Spinal cord (tissue), 10 donors: ENCODE results near the gene MAG. TPM values are rescaled to one million over a fixed set of nuclear protein-coding genes. Genes with fewer than 3 reads are reported as not detected.

ENCODE experiments used
- DNase-seq, 6 donors: peaks; one replicate each; pipeline versions ENCODE4 v3.0.0 to v3.0.0-alpha.2; 2013 to 2015; ENCODE audit warnings: low spot score in 6 of 6, low read depth in 4 of 6
- H3K27ac ChIP-seq: one replicate; pipeline ENCODE4 v1.5.1; 2013; ENCODE audit warnings: low read depth, low read length, control low read depth
- H3K27me3 ChIP-seq: one replicate; pipeline ENCODE4 v1.6.1; 2013; ENCODE audit warnings: low read length; ENCODE audit not compliant: control insufficient read depth, insufficient read depth
- H3K36me3 ChIP-seq: one replicate; pipeline ENCODE4 v1.6.1; 2013; ENCODE audit warnings: low read length; ENCODE audit not compliant: control insufficient read depth, insufficient read depth
- H3K4me1 ChIP-seq: one replicate; pipeline ENCODE4 v1.6.1; 2013; ENCODE audit warnings: low read length; ENCODE audit not compliant: control insufficient read depth, insufficient read depth
- H3K4me3 ChIP-seq: one replicate; pipeline ENCODE4 v1.5.1; 2013; ENCODE audit warnings: low read depth, low read length, control low read depth
- H3K9me3 ChIP-seq: one replicate; pipeline ENCODE4 v1.6.1; 2013; ENCODE audit warnings: low read length; ENCODE audit not compliant: control insufficient read depth, insufficient read depth
- WGBS: methylation state at CpG from one replicate; pipeline ENCODE4 v1.1.5; 2013; ENCODE audit warnings: missing lambda C conversion rate; ENCODE audit not compliant: insufficient coverage; 5-methylcytosine and 5-hydroxymethylcytosine counted together
- polyA plus RNA-seq, 2 donors: library from polyadenylated mRNA; unstranded; fragments of 120-200 nt; gene quantifications; one replicate each; pipeline ENCODE4 v1.2.1, GENCODE V29; 2013; ENCODE audit not compliant: insufficient read length in 2 of 2
- total RNA-seq, 2 donors: library from RNA; depleted of rRNA in 1 of 2; stranded (reverse); fragments of 120-200 nt in 1 of 2; fragments of >200 nt in 1 of 2; gene quantifications; one replicate each; pipeline versions ENCODE4 v1.2.3 to v1.2.4, GENCODE V29; 2013 to 2014
- donor health status: healthy.

The MAG gene
- total and polyA plus RNA-seq, 4 donors = 83.5 to 261 (median 232) TPM

DNA sequence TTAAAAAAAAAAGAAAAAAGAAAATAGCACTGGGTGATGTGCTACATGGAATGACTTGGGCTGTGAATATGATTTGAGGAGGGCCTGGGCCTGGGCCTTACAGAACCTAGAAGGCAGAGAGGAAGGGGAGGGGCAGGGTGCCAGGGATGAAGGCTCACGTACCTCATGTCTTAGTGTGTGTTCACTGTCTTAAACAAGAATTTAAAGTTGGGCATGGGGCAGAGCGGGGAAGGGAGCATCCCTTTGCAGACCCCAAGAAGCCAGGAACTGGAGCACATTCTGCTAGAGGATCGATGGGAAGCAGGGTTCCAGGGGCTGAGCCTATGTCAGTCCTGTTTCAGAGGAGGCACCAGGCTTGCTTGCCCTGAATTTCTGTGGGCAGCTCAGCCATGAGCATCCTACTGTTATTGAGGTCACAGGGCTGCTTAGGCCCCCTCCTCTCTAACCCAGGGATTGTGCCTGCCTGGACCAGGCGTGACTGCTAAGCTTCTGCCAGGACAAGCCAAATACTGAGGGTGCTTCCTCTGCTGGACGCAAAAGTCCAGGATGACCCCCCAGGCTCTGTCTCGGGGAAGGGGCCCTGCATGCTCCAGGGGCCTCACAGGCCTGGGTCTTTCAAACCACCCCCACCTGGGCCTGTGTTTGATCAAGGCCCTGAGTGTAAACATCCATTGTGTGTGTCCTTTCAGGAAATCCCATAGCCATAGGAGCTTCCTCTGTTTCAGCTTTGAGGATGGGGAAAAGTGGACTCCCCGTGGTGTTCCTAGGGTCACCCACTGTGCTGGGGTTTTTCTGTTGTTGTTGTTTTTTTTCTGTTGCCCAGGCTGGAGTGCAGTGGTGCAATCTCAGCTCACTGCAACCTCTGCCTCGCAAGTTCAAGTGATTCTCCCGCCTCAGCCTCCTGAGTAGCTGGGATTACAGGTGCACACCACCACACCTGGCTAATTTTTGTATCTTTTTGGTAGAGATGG lies 38.4 kb upstream of the MAG start:
- Histone ChIP-seq H3K4me3 (no peak overlapping the region), H3K9me3 (no peaks in the 10 kb centered on the region), H3K4me1 (peaks cover 13% of the 10 kb centered on the region), H3K27ac (no peak overlapping the region), H3K27me3 (peaks cover 18% of the 10 kb centered on the region), H3K36me3 (no peaks in the 10 kb centered on the region)
- 85% methylated on average over 9 of the region's 9 CpGs for WGBS
- no peak for DNase-seq

DNA sequence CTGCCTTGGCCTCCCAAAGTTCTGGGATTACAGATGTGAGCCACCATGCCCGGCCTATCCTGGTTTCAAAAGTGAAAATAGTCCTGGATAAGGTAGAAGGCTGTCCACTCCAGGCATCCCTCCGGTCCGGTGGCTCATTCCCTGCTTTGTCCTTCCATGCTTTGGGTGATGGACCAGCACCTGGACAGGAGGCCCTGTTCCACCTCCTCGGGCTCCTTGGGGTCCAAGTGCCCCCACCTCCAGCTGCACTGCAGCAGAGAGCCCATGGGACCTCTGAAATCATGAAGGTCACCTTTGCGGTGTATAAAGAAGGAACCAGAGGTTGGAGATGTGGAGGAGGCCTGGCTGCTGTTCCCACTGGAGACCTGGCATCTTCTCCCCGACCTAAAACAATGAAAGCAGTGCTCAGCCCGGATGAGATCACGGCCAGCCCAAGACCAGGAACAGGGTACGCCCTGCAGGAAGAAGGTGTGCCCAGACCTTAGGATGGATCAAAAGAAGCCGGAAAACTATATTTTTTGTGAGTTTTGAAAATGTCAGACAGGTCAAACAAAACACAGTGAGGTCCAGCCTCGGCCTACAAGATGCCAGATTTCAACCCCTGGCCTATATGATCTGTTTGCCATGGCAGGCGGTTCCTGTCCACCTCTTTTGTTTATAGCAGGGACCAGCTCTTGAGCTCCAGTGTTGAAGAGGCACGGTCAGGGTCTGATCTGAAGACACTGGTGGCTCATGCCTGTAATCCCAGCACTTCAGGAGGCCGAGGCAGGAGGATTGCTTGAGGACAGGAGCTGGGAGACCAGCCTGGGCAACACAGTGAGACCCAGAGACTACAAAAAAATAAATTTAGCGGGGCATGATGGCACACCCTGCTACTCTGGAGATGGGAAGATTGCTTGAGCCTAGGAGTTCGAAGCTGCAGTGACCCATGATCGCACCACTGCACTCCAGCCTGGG lies 37.3 kb upstream of the MAG start:
- no peaks in the 10 kb centered on the region for H3K36me3 ChIP-seq
- H3K9me3 ChIP-seq = no peaks in the 10 kb centered on the region
- DNase-seq = no peak
- WGBS = 96% methylated on average over 17 of the region's 17 CpGs
- no peak overlapping the region for H3K4me3 ChIP-seq
- H3K27me3 ChIP-seq = peaks cover 8% of the 10 kb centered on the region
- peaks cover 7% of the 10 kb centered on the region for H3K4me1 ChIP-seq
- no peak overlapping the region for H3K27ac ChIP-seq

DNA sequence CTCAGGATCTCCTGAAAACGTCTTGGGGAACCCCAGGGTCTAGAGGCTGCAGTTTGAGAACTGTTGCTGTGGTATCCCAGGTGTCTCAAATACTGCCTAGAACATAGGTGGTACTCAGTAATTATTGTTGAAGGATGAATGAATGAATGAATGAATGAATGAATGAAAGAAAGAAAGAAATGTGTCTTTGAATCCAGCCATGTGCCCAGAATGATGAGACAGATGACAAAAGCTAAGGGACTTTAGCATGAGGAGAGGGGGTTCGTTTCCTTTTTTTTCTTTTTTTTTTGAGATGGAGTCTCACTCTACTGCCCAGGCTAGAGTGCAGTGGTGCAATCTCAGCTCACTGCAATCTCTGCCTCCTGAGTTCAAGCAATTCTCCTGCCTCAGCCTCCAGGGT lies 35.4 kb upstream of the MAG start:
- no peak overlapping the region for H3K4me3 ChIP-seq
- no peaks in the 10 kb centered on the region for H3K27me3 ChIP-seq
- no peaks in the 10 kb centered on the region for H3K36me3 ChIP-seq
- H3K27ac ChIP-seq = no peak overlapping the region
- 67% methylated on average over 1 of the region's 2 CpGs for WGBS
- DNase-seq = no peak
- peaks cover 7% of the 10 kb centered on the region for H3K4me1 ChIP-seq
- no peaks in the 10 kb centered on the region for H3K9me3 ChIP-seq

DNA sequence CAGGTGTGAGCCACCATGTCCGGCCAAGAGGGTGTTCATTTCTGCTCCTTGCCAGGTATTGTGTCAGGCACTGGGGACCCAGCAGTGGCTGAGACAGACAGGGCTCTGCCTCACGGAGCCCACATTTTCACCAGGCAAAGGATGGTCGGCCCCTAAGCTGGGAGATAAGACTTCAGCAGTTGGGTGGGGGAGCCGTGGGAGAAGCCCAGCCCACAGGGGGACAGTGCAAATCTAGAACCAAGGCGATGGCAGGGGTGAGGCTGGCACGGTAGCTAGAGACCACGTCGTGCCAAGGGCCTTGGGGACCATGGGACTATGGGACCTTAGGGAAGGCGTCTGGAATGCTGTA lies 34.9 kb upstream of the MAG start:
- WGBS = 83% methylated on average over 8 of the region's 9 CpGs
- Histone ChIP-seq H3K27me3 (no peaks in the 10 kb centered on the region), H3K4me1 (peaks cover 12% of the 10 kb centered on the region), H3K9me3 (no peaks in the 10 kb centered on the region), H3K4me3 (no peak overlapping the region), H3K27ac (no peak overlapping the region), H3K36me3 (no peaks in the 10 kb centered on the region)
- no peak for DNase-seq

DNA sequence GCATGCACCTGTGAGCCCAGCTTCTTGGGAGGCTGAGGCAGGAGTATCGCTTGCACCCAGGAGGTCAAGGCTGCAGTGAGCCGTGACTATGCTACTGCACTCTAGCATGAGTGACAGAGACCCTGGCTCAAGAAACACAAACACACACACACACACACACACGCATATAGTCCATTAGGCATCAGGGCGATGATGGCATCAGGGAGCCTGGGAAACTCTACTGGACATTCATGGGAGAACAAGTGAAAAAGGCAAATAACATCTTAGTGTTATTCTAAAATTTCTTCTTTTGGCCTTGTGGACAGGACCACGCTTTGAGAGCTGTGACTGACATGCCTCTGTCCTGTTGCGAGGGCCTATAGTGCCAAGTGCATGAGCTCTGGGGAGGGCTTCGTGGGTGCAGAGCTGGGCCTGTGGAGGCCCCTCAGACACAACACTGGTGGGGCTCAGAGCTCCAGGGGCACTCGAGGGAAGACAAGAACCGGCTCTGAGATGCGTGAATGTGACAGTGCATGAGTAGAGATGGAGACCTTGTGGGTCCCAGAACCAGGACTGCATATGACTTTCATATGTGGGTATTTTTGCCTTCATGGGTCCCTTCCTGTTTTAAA lies 31.2 kb upstream of the MAG start:
- Histone ChIP-seq H3K27ac (no peak overlapping the region), H3K36me3 (peaks cover 4% of the 10 kb centered on the region), H3K9me3 (no peaks in the 10 kb centered on the region), H3K27me3 (no peaks in the 10 kb centered on the region), H3K4me3 (no peak overlapping the region), H3K4me1 (peaks cover 17% of the 10 kb centered on the region)
- 76% methylated on average over 8 of the region's 10 CpGs for WGBS
- DNase-seq = no peak

DNA sequence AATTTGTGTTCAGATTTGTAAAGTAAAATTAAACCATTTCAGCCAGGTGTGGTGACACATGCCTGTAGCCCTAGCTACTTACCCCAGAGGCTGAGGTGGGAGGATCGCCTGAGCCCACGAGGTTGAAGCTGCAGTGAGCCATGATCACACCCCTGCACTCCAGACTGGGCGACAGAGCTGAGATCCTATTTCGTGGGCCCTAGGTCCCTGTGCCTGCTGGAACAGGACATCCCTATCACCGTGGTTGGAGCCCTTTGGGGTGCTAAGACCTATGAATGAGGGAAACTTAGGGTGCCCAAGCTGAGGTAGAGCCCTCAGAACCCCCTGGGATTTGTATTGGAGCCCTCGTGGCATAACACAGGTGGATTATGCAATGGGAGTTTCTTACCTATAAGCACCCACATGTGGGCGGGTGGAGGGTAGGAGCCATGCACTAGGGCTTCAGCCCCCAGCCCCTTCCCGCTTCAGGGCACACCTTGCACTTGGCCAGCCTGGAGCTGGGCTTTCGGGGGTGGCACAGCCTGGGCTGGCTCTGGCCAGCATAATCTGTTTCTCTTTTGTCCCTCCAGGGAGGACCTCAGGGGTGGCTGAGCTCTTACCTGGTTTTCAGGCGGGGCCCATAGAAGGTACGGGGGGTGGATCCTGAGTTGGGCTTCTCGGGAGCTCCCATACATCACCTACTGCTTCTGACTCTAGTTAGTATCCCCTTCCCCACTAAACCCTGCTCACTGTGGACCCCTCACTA lies 30.4 kb upstream of the MAG start:
- H3K36me3 ChIP-seq = peaks cover 10% of the 10 kb centered on the region
- DNase-seq = no peak
- H3K4me3 ChIP-seq = no peak overlapping the region
- H3K9me3 ChIP-seq = no peaks in the 10 kb centered on the region
- H3K27ac ChIP-seq = no peak overlapping the region
- whole genome bisulfite sequencing = 83% methylated on average over 7 of the region's 12 CpGs
- peaks cover 24% of the 10 kb centered on the region for H3K4me1 ChIP-seq
- no peaks in the 10 kb centered on the region for H3K27me3 ChIP-seq

DNA sequence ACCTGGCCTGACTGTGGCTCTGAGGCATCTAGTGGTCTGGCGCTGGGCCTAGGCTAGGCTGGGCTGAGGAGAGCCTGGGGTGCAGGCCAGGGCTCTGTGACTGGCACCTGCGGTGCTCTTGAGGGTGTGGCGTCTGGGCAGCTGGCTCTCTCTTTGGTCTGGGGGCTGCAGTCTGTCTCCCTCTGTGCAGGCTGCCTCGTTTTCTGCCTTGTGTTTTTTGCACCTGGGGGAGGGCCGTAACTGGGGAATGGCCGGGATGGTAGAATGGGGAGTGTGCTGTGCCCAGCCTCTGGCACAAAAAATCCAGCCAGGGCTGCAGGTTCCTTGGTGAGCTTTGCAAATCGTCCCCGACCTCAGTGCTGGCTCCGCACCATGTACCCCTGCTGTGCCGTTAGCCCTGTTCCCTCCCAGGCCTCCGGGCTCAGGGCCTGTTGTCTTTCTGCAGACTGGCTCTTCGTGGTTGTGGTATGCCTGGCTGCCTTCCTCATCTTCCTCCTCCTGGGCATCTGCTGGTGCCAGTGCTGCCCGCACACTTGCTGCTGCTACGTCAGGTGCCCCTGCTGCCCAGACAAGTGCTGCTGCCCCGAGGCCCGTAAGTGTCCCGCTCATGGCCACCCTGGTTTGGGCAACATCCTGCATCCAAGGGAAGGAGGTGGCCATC lies 29.7 kb upstream of the MAG start:
- Histone ChIP-seq H3K27me3 (no peaks in the 10 kb centered on the region), H3K27ac (no peak overlapping the region), H3K4me1 (peaks cover 28% of the 10 kb centered on the region), H3K4me3 (no peak overlapping the region), H3K36me3 (peaks cover 15% of the 10 kb centered on the region), H3K9me3 (no peaks in the 10 kb centered on the region)
- 50% methylated on average over 17 of the region's 17 CpGs for WGBS
- no peak for DNase-seq

DNA sequence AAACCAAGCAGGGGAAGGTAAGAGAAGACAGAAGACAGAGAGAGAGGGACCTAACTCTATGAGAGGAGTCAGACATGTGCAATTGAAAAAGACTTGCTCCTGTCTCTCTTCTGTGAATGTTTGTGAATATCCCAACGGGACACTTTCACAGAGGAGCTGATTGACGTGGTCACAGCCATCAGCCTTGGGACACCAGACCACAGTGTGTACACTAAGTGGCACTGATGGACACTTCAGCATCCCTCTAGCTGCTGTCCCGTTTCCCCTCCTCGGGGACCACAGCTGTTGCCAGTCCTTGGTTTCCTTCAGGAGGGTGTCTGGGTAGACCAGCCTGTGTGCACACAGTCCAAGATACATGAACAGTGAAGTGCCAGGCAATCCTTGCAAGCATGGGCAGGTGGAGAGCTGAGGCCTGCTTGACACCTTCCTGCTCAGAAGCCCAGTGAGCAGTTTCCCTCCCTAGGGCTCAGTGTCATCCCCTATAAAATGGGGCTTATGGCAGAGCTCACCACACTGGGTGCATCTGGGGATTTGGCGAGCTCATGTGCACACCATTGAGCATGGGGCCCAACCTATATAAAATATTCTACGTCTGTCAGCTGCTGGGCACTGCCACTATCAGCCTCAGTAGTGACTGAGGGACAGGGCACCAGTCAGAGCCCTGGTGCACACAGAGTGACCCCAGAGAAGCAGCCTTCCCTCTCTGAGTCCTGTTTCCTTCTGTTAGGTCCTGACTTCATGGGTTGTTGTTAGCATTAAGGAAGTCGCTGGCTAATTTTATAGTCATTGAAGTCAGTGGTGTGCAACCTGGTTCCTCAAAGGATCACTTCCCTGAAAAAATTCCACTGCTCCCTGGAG lies 27.5 kb upstream of the MAG start:
- Histone ChIP-seq H3K4me3 (no peak overlapping the region), H3K4me1 (peaks cover 27% of the 10 kb centered on the region), H3K27me3 (no peaks in the 10 kb centered on the region), H3K27ac (no peak overlapping the region), H3K36me3 (peaks cover 15% of the 10 kb centered on the region), H3K9me3 (no peaks in the 10 kb centered on the region)
- no peak for DNase-seq
- WGBS = 78% methylated on average over 6 of the region's 7 CpGs
